ENCODE results near the gene SLC6A13. TPM values are rescaled to one million over a fixed set of nuclear protein-coding genes. Genes with fewer than 3 reads are reported as not detected.

The SLC6A13 gene
- total RNA-seq, 1 experiment from 2014 or later = not detected

DNA sequence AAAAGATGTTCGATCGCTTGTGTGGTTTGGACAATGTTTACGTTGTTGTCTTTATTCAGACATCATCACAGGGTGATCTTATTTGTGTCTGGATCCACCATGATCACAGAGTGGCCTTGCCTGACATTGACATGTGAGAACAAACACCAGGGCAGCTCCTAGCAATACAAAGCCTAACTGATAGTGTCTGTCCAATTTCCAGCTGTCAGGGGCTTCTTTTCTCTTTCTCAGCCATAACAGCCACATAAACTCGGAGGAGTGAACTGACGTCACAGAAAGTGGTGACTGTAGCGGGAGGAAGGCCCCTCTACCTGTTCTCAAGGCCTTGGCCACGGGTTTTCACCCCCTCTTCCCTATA, 5.8 kb upstream of the SLC6A13 start:
- Mint-ChIP-seq H3K36me3 (ENCODE audit: insufficient read depth in 1 of 3, low read depth in 3 of 3) (no peaks in the 10 kb centered on the region), H3K4me1 (no peaks in the 10 kb centered on the region; a peak in 1 of 4 replicates), H3K9me3 (no peaks in the 10 kb centered on the region), H3K27ac (no peak overlapping the region), H3K4me3 (no peak overlapping the region), H3K27me3 (ENCODE audit: low read depth) (peaks cover 4% of the 10 kb centered on the region)
- Histone ChIP-seq H2BK120ac (ENCODE audit: low read depth, low read length, poor library complexity, severe bottlenecking) (no peak overlapping the region), H2BK5ac (ENCODE audit: insufficient read length, low read length) (no peak overlapping the region), H3K4ac (ENCODE audit: low read depth, low read length) (no peak overlapping the region), H3K27ac (ENCODE audit: insufficient read length, low read depth, low read length) (no peak overlapping the region), H3K23ac (ENCODE audit: insufficient read length, low read depth, low read length) (no peak overlapping the region), H2AK5ac (ENCODE audit: insufficient read length, low read length) (no peak overlapping the region), H3K79me2 (ENCODE audit: insufficient read depth, low read length) (no peaks in the 10 kb centered on the region), H4K91ac (ENCODE audit: insufficient read length, low read depth, low read length) (no peak overlapping the region), H2AFZ (ENCODE audit: low read length) (no peak overlapping the region), H3K14ac (ENCODE audit: insufficient read depth, low read length) (no peak overlapping the region), H3K79me1 (ENCODE audit: insufficient read depth, low read depth, low read length, poor library complexity, severe bottlenecking) (no peaks in the 10 kb centered on the region), H3K27me3 (ENCODE audit: insufficient read depth, low read length) (no peaks in the 10 kb centered on the region), H3K9me3 (ENCODE audit: control insufficient read depth, low read depth, low read length) (no peaks in the 10 kb centered on the region), H2BK15ac (ENCODE audit: low read depth, low read length) (no peak overlapping the region), H3K4me1 (ENCODE audit: insufficient read depth, low read length) (no peaks in the 10 kb centered on the region), H3K23me2 (ENCODE audit: insufficient read length, low read depth, low read length, poor library complexity, severe bottlenecking) (no peaks in the 10 kb centered on the region), H3K56ac (ENCODE audit: insufficient read length, low read depth, low read length) (no peak overlapping the region), H2BK20ac (ENCODE audit: low read depth, low read length, poor library complexity, severe bottlenecking) (no peak overlapping the region), H3T11ph (ENCODE audit: low read length) (no peak overlapping the region), H3K18ac (ENCODE audit: insufficient read length, low read depth, low read length) (no peak overlapping the region), H3K4me2 (ENCODE audit: insufficient read depth, insufficient read length, low read length) (no peak overlapping the region), H4K20me1 (ENCODE audit: control insufficient read depth, insufficient read depth, insufficient read length) (no peaks in the 10 kb centered on the region), H4K5ac (ENCODE audit: insufficient read length, low read depth, low read length) (no peak overlapping the region), H2BK12ac (ENCODE audit: insufficient read length, low read depth, low read length) (no peak overlapping the region), H3K9ac (ENCODE audit: extremely low read depth, insufficient read length, low read length) (no peak overlapping the region), H4K8ac (replicated peaks; ENCODE audit: insufficient read length, low read depth, low read length) (no peak overlapping the region)
- DNase-seq = no peak
- TF ChIP-seq, protein P1, sequence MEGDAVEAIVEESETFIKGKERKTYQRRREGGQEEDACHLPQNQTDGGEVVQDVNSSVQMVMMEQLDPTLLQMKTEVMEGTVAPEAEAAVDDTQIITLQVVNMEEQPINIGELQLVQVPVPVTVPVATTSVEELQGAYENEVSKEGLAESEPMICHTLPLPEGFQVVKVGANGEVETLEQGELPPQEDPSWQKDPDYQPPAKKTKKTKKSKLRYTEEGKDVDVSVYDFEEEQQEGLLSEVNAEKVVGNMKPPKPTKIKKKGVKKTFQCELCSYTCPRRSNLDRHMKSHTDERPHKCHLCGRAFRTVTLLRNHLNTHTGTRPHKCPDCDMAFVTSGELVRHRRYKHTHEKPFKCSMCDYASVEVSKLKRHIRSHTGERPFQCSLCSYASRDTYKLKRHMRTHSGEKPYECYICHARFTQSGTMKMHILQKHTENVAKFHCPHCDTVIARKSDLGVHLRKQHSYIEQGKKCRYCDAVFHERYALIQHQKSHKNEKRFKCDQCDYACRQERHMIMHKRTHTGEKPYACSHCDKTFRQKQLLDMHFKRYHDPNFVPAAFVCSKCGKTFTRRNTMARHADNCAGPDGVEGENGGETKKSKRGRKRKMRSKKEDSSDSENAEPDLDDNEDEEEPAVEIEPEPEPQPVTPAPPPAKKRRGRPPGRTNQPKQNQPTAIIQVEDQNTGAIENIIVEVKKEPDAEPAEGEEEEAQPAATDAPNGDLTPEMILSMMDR (conservative IDR thresholded peaks at IDR 0.05) = no peak
- no CpG with 5 or more reads among the region's 7 CpGs for WGBS (ENCODE audit: extremely low coverage, insufficient read length, low lambda C conversion rate)

Measured in H9 (cell line).